Bronchial epithelial cell (primary cell): ENCODE data around the gene SLC46A1. TPM values are rescaled to one million over a fixed set of nuclear protein-coding genes. Genes with fewer than 3 reads are reported as not detected.

Source experiments
- DNase-seq: peaks from one replicate; pipeline ENCODE4 v3.0.0-alpha.2; 2010; ENCODE audit warnings: low read depth
- FAIRE-seq: peaks from 2 replicates; lab custom pipeline; 2011; peaks lifted over from hg19 to GRCh38; lab: Jason Lieb, UNC
- H3K27me3 ChIP-seq: 2 replicates; pipeline ENCODE4 v1.5.1; 2011; ENCODE audit warnings: low read length; ENCODE audit not compliant: control insufficient read depth, insufficient read depth
- H3K36me3 ChIP-seq: 2 replicates; pipeline ENCODE4 v1.5.1; 2011; ENCODE audit warnings: low read length; ENCODE audit not compliant: control insufficient read depth, insufficient read depth
- H3K4me3 ChIP-seq: 2 replicates; pipeline ENCODE4 v1.5.1; 2011; ENCODE audit warnings: mild to moderate bottlenecking, low read depth, low read length, control low read depth
- total RNA-seq: library from RNA; depleted of rRNA; stranded (reverse); fragments of >200 nt; gene quantifications from 2 replicates; pipeline ENCODE4 v1.2.1, GENCODE V29; 2014
- TF ChIP-seq, protein P1 (sequence below): IDR thresholded peaks from 2 replicates; pipeline ENCODE4 v1.5.1; 2011; ENCODE audit warnings: mild to moderate bottlenecking, moderate library complexity, low read length, control low read depth, inconsistent platforms; ENCODE audit not compliant: insufficient read depth, severe bottlenecking

The SLC46A1 gene
- total RNA-seq, 1 donor from 2014 or later: 5.0 TPM

GRCh38 chr17:28357061-28357900, 48.7 kb downstream of the SLC46A1 start, which contains the start of gene POLDIP2:
TSS of gene POLDIP2 (minus strand) at chr17:28357527. CDS start at chr17:28357448, 79 bp downstream.
- Histone ChIP-seq H3K4me3 (peak within 1 kb of the TSS; percentile 93), H3K36me3 (peaks cover 22% of the 10 kb centered on the region), H3K27me3 (no peaks in the 10 kb centered on the region)
- DNase-seq: peak; percentile 82
- TF ChIP-seq, protein P1, sequence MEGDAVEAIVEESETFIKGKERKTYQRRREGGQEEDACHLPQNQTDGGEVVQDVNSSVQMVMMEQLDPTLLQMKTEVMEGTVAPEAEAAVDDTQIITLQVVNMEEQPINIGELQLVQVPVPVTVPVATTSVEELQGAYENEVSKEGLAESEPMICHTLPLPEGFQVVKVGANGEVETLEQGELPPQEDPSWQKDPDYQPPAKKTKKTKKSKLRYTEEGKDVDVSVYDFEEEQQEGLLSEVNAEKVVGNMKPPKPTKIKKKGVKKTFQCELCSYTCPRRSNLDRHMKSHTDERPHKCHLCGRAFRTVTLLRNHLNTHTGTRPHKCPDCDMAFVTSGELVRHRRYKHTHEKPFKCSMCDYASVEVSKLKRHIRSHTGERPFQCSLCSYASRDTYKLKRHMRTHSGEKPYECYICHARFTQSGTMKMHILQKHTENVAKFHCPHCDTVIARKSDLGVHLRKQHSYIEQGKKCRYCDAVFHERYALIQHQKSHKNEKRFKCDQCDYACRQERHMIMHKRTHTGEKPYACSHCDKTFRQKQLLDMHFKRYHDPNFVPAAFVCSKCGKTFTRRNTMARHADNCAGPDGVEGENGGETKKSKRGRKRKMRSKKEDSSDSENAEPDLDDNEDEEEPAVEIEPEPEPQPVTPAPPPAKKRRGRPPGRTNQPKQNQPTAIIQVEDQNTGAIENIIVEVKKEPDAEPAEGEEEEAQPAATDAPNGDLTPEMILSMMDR: peak; percentile 1
- no peak for FAIRE-seq

DNA sequence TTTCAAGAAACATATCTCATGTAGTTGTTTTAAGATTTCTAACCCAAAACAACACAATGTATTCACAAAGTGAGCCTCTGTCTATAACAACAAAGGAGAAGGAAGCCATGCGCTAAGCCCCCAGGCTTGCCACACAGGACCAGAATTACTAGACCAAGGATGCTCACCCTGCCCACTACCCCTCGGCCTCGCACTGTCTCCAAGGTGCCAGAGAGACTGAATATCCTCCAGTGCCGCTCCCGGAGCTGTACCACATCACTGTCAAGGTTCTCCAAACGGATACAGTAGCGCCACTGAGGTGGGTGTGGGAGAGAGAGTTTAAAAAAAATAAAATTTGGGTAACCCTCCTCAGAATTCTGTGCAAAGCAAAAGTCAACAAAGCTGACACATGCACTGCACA, 55.7 kb downstream of the SLC46A1 start:
- DNase-seq: no peak
- Histone ChIP-seq H3K27me3 (no peaks in the 10 kb centered on the region), H3K4me3 (no peak overlapping the region), H3K36me3 (peaks cover 33% of the 10 kb centered on the region)
- no peak for FAIRE-seq
- TF ChIP-seq, protein P1: no peak

- no peaks in the 10 kb centered on the region for H3K27me3 ChIP-seq
- FAIRE-seq (no peak), DNase-seq (no peak)
- H3K36me3 ChIP-seq: peaks cover 31% of the 10 kb centered on the region
- no peak overlapping the region for H3K4me3 ChIP-seq
- TF ChIP-seq, protein P1: no peak
Observed at GRCh38 chr17:28348979-28349378, 57.0 kb downstream of the SLC46A1 start.

DNA sequence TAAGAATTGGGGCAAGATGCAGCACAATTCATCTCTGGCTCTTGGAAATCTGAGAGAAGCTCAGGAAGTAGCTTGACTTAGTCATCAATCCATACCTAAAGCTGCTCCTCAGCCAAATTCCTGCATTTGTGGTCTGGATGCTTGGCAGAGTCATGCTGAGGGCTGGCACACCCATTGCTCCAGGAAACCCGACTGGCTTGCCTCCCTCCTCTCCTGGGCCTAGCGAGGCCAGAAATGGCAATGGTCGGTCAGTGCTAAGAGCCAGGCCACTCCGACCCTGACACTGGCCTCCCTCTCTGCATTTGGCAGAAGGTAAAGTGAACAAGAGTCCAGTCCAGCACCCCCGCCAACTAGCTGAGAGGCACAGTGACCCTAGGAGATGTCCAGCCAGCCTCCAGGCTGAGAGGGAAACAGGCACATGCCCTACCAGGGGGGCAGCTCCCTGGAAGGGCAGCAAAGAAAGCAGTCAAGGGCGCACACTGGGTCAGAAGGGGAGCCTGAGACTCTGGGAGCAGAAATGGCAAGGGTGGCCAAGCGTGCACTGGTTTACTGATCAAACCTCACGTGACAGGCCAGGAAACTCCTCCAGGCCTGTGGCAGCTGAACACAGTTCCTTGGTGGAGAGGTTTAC, 58.6 kb downstream of the SLC46A1 start:
- peaks cover 29% of the 10 kb centered on the region for H3K36me3 ChIP-seq
- FAIRE-seq: peak; percentile 97
- TF ChIP-seq, protein P1: no peak
- no peaks in the 10 kb centered on the region for H3K27me3 ChIP-seq
- DNase-seq: peak; percentile 92
- H3K4me3 ChIP-seq: no peak overlapping the region

DNA sequence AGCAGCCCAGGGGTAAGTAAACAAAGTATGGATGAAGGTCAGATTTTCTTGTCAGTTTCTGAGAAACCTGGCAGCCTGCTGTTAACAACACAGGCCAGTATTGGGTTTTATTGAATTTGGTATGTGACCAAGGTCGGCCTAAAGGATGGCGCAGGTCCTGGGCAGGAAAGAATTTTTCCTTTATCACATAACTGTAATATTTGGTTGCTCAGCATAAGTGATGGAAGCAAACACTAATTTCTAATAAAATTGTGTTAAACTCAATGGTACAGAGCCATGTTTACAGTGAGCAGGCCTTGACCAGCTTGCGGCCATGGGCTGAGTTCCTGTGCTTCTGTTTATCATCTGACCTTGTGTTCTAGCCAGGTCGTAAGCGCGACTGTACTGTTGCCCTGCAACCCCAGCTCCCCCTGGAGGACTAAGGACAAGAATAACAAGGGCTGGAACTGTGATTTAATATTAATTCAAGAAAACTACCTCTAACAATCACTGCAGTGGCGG, 59.2 kb downstream of the SLC46A1 start:
- H3K36me3 ChIP-seq: peaks cover 32% of the 10 kb centered on the region
- no peak for FAIRE-seq

More for the DNA sequence above, 59.2 kb downstream of the SLC46A1 start:
- Histone ChIP-seq H3K27me3 (no peaks in the 10 kb centered on the region), H3K4me3 (no peak overlapping the region)
- no peak for DNase-seq
- TF ChIP-seq, protein P1: no peak
